Measurements from ENCODE around the gene BLTP3A.
"Not testable (repeated sequence)": the region's sequence is repeated elsewhere in the genome, so short reads cannot be mapped to it uniquely, and the experiment has no call there.

Gene BLTP3A

GRCh38 chr6:34772940-34773339, 18.9 kb upstream of the BLTP3A start:
- DNase-seq (ENCODE audit: low spot score in 2 of 2), result no peak
- peaks cover 34% of the 10 kb centered on the region for H3K36me3 Mint-ChIP-seq
- ATAC-seq (ENCODE audit: low read depth), result no peak
- no peaks in the 10 kb centered on the region for H3K9me3 Mint-ChIP-seq
- no peak overlapping the region for H3K27ac Mint-ChIP-seq
- no peaks in the 10 kb centered on the region for H3K27me3 Mint-ChIP-seq
- no peak overlapping the region for H3K4me3 Mint-ChIP-seq
- H3K4me1 Mint-ChIP-seq, result no peaks in the 10 kb centered on the region

DNA sequence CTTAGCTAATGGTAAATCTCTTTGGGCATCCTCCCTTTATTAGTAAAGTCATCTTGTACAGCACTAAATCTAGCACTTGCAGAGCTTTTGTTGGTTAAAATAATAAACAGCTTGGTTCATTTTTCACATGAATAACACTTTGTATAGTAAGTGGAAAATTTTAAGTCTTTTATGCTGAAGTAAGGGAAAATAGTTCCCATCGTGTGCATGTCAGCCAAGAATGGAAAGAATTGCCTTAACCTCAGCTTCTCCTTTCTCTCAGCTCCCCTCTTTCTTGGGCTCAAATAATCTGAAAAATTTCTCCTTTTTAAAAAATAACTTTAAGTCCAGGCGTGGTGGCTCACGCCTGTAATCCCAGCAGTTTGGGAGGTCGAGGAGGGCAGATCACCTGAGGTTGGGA, 18.0 kb upstream of the BLTP3A start:
- no peaks in the 10 kb centered on the region for H3K4me1 Mint-ChIP-seq
- no peaks in the 10 kb centered on the region for H3K9me3 Mint-ChIP-seq
- no peak overlapping the region for H3K27ac Mint-ChIP-seq
- no peak overlapping the region for H3K4me3 Mint-ChIP-seq
- H3K36me3 Mint-ChIP-seq, result peaks cover 32% of the 10 kb centered on the region
- no peaks in the 10 kb centered on the region for H3K27me3 Mint-ChIP-seq
- ATAC-seq (ENCODE audit: low read depth) (no peak), DNase-seq (ENCODE audit: low spot score in 2 of 2) (no peak)

DNA sequence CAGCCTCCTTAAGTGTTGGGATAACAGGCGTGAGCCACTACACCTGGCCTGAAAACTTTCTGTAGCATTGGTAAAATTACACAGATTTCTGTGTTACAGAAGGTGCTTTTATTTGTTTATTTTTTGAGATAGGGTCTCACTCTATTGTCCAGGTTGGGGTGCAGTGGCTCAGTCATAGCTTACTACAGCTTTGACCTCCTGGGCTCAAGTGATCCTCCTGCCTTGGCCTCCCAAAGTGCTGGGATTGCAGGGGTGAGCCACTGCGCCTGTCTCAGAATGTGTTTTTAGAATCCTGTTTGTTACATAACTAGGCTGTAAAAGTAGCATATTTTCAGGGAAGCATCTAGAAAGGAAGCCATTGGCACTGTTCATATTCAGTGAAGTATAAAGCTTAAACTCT, 16.9 kb upstream of the BLTP3A start:
- Mint-ChIP-seq H3K9me3 (no peaks in the 10 kb centered on the region), H3K27me3 (no peaks in the 10 kb centered on the region), H3K36me3 (peaks cover 26% of the 10 kb centered on the region), H3K4me3 (no peak overlapping the region), H3K4me1 (no peaks in the 10 kb centered on the region), H3K27ac (no peak overlapping the region)
- ATAC-seq (ENCODE audit: low read depth) (no peak), DNase-seq (ENCODE audit: low spot score in 2 of 2) (no peak)

DNA sequence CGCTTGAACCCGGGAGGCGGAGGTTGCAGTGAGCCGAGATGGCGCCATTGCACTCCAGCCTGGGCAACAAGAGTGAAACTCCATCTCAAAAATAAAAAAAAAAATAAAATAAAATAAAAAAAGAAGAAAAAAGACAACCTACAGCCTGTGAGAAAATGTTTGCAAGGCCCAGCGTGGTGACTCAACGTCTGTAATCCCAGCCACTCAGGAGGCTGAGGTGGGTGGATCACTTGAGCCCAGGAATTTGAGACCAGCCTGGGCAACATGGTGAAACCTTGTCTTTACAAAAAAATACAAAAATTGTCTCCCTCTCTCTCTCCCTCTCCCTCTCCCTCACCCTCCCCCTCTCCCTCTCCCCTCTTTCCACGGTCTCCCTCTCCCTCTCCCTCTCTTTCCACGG, 6.5 kb upstream of the BLTP3A start:
- H3K4me1 Mint-ChIP-seq; H3K4me3 Mint-ChIP-seq; H3K36me3 Mint-ChIP-seq; DNase-seq (ENCODE audit: low spot score in 2 of 2); ATAC-seq (ENCODE audit: low read depth); H3K9me3 Mint-ChIP-seq; H3K27me3 Mint-ChIP-seq; H3K27ac Mint-ChIP-seq: not testable (repeated sequence)

GRCh38 chr6:34787152-34787551, 4.7 kb upstream of the BLTP3A start:
- H3K4me3 Mint-ChIP-seq; H3K36me3 Mint-ChIP-seq; H3K4me1 Mint-ChIP-seq; H3K27ac Mint-ChIP-seq; H3K9me3 Mint-ChIP-seq; ATAC-seq (ENCODE audit: low read depth); DNase-seq (ENCODE audit: low spot score in 2 of 2); H3K27me3 Mint-ChIP-seq: not testable (repeated sequence)

DNA sequence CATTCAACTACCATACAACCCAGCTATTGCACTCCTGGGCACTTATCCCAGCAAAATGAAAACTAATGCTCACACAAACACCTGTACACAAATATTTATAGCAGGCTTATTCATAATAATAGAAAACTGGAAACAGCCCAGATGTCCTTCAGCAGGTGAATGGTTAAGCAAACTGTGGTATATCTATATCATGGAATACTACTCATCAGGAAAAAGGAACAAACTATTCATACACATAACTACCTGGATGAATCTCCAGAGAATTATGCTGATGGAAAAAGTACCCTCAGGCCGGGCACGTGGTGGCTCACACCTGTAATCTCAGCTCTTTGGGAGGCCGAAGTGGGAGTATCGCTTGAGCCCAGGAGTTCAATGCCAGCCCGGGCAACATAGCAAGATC, 3.8 kb upstream of the BLTP3A start:
- no peak overlapping the region for H3K27ac Mint-ChIP-seq
- no peaks in the 10 kb centered on the region for H3K36me3 Mint-ChIP-seq
- no peak overlapping the region for H3K4me3 Mint-ChIP-seq
- peaks cover 10% of the 10 kb centered on the region for H3K4me1 Mint-ChIP-seq
- DNase-seq (ENCODE audit: low spot score in 2 of 2) (no peak), ATAC-seq (ENCODE audit: low read depth) (no peak)
- no peaks in the 10 kb centered on the region for H3K27me3 Mint-ChIP-seq
- H3K9me3 Mint-ChIP-seq, result no peaks in the 10 kb centered on the region

DNA sequence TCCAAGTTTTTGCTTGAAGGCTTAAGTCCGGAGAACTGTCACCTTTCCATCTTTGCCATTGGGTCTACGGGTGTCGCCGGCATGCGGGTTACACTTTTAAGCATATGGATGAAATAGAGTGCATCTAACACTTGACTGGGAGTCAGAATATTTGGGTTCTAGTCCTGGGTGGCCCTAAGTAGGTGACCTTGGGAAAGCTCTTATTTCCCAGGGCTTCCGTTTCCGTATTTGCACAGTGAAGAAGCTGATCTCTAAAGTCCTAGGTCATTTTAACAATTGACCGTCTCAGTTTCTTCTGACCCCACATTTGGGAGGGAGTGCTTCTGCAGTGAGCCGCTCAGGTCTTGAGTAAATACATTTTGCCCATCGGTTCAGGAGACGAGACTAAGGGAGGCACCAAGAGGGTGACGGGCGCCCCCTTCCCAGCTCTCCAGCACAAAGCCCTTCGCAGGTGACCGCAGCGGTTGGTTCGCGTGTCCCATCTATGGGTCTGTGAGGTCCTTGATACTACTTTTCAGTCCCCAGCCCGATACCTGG, 651 bp upstream of the BLTP3A start:
- Mint-ChIP-seq H3K9me3 (no peaks in the 10 kb centered on the region), H3K27ac (peak overlapping the region; percentile 90), H3K4me3 (peak overlapping the region; percentile 92), H3K36me3 (no peaks in the 10 kb centered on the region), H3K4me1 (peaks cover 16% of the 10 kb centered on the region), H3K27me3 (no peaks in the 10 kb centered on the region)
- DNase-seq (ENCODE audit: low spot score in 2 of 2), result no peak
- ATAC-seq (ENCODE audit: low read depth), result peak; percentile 18

DNA sequence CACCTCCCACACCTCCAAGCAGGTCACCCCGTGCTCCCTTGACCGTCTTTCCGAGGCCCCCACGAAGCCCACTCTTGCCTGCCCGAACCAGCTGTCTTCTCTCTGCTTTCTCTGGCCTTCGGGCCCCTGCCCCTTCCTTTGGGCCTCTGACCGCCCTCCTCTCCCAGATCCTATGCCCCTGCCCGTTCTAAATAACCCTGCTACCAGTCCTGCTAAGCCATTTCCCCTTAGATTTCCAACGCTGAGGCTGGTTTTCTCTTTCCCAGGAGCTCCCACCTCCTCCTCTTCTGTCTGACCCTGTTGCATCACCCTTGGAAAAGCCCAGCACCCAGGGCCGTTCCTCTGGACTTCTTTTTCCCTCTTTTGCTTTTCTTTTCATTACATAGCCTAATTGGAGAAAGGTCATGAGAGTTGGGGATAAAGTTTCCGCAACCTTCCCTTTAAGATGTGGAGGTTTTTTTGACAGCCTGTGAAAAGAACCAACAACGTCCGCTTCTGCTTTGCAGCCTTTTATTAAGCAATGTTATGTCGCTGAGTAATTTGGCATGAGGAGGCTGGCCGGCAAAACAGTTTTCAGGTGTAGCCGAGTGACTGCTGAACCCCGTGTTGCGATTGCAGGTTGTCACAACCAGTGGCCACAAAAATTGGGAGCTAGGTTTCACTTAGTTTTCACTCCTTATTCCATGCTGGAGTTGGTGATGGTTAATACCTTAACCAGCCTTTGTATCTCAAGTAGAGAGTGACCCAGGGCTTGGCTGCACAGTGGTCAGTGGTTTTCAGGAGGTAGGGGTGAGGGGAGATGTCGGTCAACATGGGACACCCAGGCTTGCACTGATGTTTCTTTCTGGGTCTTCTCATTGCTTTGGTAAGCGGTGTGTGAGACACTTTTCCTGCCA, 970 bp downstream of the BLTP3A start:
- no peak for ATAC-seq (ENCODE audit: low read depth)
- H3K27ac Mint-ChIP-seq, result peak overlapping the region; percentile 86
- H3K9me3 Mint-ChIP-seq, result no peaks in the 10 kb centered on the region
- peaks cover 16% of the 10 kb centered on the region for H3K4me1 Mint-ChIP-seq
- H3K27me3 Mint-ChIP-seq, result no peaks in the 10 kb centered on the region
- DNase-seq (ENCODE audit: low spot score in 2 of 2), result peak in 1 of 2 donors; percentile 15
- peaks cover under 1% of the 10 kb centered on the region for H3K36me3 Mint-ChIP-seq
- H3K4me3 Mint-ChIP-seq, result peak overlapping the region; percentile 92

- H3K27me3 Mint-ChIP-seq, result no peaks in the 10 kb centered on the region
- H3K4me1 Mint-ChIP-seq, result peaks cover 16% of the 10 kb centered on the region
- DNase-seq (ENCODE audit: low spot score in 2 of 2) (no peak), ATAC-seq (ENCODE audit: low read depth) (no peak)
- H3K36me3 Mint-ChIP-seq, result peaks cover 1% of the 10 kb centered on the region
- H3K27ac Mint-ChIP-seq, result no peak overlapping the region
- H3K9me3 Mint-ChIP-seq, result no peaks in the 10 kb centered on the region
- H3K4me3 Mint-ChIP-seq, result no peak overlapping the region
Observed at GRCh38 chr6:34793877-34794276, 2.0 kb downstream of the BLTP3A start.

- DNase-seq (ENCODE audit: low spot score in 2 of 2), result no peak
- peaks cover 20% of the 10 kb centered on the region for H3K4me1 Mint-ChIP-seq
- H3K4me3 Mint-ChIP-seq, result no peak overlapping the region
Observed at GRCh38 chr6:34795836-34796425, 4.0 kb downstream of the BLTP3A start.

GRCh38 chr6:34798057-34798456, 6.2 kb downstream of the BLTP3A start:
- peaks cover 3% of the 10 kb centered on the region for H3K36me3 Mint-ChIP-seq
- no peaks in the 10 kb centered on the region for H3K27me3 Mint-ChIP-seq

More at GRCh38 chr6:34795836-34796425, 4.0 kb downstream of the BLTP3A start:
- no peaks in the 10 kb centered on the region for H3K27me3 Mint-ChIP-seq
- H3K27ac Mint-ChIP-seq, result peak overlapping the region; percentile 15
- ATAC-seq (ENCODE audit: low read depth), result no peak
- H3K9me3 Mint-ChIP-seq, result no peaks in the 10 kb centered on the region
- peaks cover 1% of the 10 kb centered on the region for H3K36me3 Mint-ChIP-seq

DNA sequence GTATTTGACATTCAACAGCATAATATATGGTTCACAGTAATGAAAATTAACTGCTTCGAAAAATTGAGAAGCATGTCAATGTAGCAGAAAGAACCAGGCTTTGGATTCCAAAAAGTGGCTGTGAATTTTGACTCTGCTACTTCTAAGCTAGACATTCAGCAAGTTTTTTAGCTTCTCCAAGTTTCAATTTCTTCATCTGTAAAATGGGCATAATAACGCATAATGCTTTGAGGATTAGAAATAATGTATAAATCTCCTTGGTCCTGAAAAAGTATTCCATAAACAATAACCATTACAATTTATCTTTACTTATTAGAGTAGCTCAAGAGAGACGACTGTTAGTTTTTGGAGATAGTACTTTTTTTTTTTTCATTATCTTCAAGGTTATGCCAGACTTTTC, 7.7 kb downstream of the BLTP3A start:
- peaks cover 12% of the 10 kb centered on the region for H3K4me1 Mint-ChIP-seq
- H3K4me3 Mint-ChIP-seq, result no peak overlapping the region
- no peaks in the 10 kb centered on the region for H3K27me3 Mint-ChIP-seq
- ATAC-seq (ENCODE audit: low read depth) (no peak), DNase-seq (ENCODE audit: low spot score in 2 of 2) (no peak)
- H3K36me3 Mint-ChIP-seq, result peaks cover 3% of the 10 kb centered on the region
- H3K27ac Mint-ChIP-seq, result no peak overlapping the region
- H3K9me3 Mint-ChIP-seq, result no peaks in the 10 kb centered on the region

More at GRCh38 chr6:34798057-34798456, 6.2 kb downstream of the BLTP3A start:
- H3K4me1 Mint-ChIP-seq, result peaks cover 10% of the 10 kb centered on the region
- H3K27ac Mint-ChIP-seq, result no peak overlapping the region
- no peak overlapping the region for H3K4me3 Mint-ChIP-seq
- ATAC-seq (ENCODE audit: low read depth) (no peak), DNase-seq (ENCODE audit: low spot score in 2 of 2) (no peak)
- H3K9me3 Mint-ChIP-seq, result no peaks in the 10 kb centered on the region

DNA sequence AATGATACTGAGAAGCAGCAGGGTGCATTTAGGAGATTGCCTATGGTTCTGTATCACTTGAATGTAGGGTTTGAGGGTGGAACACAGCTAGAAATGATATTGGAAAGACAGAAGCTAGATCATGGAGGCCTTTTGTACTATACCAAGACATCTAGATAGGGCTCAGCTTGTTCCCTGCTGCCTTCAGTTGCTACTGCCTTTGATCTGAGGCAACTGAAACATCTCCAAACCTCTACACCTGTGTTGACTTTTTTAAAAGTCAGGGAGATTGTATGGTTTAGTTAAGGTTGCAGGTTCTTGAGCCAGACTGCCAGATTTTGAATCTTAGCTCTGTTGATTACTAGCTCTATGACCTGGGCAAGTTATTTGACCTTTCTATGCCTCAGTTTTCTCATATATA, 12.7 kb downstream of the BLTP3A start:
- Mint-ChIP-seq H3K4me3 (no peak overlapping the region), H3K27me3 (no peaks in the 10 kb centered on the region), H3K4me1 (peaks cover 12% of the 10 kb centered on the region), H3K36me3 (peaks cover 2% of the 10 kb centered on the region), H3K9me3 (no peaks in the 10 kb centered on the region), H3K27ac (no peak overlapping the region)
- DNase-seq (ENCODE audit: low spot score in 2 of 2), result no peak
- no peak for ATAC-seq (ENCODE audit: low read depth)

- ATAC-seq (ENCODE audit: low read depth); DNase-seq (ENCODE audit: low spot score in 2 of 2); H3K27ac Mint-ChIP-seq; H3K36me3 Mint-ChIP-seq; H3K4me3 Mint-ChIP-seq; H3K27me3 Mint-ChIP-seq; H3K9me3 Mint-ChIP-seq: not testable (repeated sequence)
- H3K4me1 Mint-ChIP-seq, result peaks cover 12% of the 10 kb centered on the region
Observed at GRCh38 chr6:34805074-34805473, 13.2 kb downstream of the BLTP3A start.
